Ovary (tissue), 3 donors: ENCODE results near the gene TMEM158.

ENCODE experiments used
- POLR2A ChIP-seq: fragments of 450-650 bp; IDR thresholded peaks from one replicate; pipeline ENCODE4 v1.6.1; 2017; ENCODE audit warnings: antibody characterized with exemption, mild to moderate bottlenecking, moderate library complexity
- TF ChIP-seq, protein P1 (sequence below), 3 donors: fragments of 450-650 bp in 2 of 3; fragments of 200-600 bp in 1 of 3; IDR thresholded peaks; one replicate each; pipeline versions ENCODE4 v1.5.1 to v1.8.0; 2016 to 2022; ENCODE audit warnings: antibody characterized with exemption in 3 of 3, mild to moderate bottlenecking in 1 of 3
- donor health status: DM: no; HTN: no; CAD: no.

DNA sequence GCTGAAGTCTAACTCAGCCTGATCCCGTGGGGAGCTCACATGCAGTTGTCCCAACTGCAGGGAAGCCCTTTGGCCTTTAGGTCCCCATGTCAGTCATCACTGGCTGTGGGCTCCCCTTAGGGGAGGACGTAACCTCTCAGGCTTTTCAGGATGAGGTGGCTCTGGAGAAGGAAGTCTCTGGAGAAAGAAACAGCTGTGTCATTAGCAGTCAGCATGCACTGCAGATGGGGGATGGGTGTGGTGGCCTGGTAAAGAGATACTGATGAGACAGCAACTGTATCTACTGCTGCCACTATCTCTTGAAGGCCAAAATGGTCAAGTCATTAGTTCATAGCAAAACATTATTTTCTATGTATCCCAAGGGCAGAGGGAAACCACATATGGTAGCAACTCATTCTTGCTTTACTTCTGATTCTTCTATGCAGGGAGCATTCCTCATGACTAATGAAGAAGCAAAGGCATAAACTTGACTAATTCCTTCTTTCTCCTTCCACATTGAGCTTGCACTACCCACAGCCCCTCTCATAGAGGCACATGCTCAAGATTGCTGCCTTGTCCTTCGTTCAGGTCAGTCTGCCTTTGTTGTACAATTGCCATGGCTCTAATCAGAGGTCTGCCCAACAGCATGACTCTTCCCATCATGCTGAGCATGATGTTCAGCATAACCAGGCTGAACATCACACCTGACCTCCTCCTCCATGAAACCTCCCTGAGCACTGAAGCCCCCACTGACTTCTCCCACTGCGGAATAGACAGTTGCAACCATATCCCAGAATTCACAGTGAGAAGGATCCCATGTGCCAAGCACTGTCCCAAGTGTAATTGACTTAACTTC is 47.8 kb upstream of the TMEM158 start:
- TF ChIP-seq, protein P1, sequence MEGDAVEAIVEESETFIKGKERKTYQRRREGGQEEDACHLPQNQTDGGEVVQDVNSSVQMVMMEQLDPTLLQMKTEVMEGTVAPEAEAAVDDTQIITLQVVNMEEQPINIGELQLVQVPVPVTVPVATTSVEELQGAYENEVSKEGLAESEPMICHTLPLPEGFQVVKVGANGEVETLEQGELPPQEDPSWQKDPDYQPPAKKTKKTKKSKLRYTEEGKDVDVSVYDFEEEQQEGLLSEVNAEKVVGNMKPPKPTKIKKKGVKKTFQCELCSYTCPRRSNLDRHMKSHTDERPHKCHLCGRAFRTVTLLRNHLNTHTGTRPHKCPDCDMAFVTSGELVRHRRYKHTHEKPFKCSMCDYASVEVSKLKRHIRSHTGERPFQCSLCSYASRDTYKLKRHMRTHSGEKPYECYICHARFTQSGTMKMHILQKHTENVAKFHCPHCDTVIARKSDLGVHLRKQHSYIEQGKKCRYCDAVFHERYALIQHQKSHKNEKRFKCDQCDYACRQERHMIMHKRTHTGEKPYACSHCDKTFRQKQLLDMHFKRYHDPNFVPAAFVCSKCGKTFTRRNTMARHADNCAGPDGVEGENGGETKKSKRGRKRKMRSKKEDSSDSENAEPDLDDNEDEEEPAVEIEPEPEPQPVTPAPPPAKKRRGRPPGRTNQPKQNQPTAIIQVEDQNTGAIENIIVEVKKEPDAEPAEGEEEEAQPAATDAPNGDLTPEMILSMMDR (IDR thresholded peaks at IDR 0.05) = no peak
- no peak for TF ChIP-seq POLR2A
